ENCODE results near the gene SHKBP1.

SHKBP1 gene

DNA sequence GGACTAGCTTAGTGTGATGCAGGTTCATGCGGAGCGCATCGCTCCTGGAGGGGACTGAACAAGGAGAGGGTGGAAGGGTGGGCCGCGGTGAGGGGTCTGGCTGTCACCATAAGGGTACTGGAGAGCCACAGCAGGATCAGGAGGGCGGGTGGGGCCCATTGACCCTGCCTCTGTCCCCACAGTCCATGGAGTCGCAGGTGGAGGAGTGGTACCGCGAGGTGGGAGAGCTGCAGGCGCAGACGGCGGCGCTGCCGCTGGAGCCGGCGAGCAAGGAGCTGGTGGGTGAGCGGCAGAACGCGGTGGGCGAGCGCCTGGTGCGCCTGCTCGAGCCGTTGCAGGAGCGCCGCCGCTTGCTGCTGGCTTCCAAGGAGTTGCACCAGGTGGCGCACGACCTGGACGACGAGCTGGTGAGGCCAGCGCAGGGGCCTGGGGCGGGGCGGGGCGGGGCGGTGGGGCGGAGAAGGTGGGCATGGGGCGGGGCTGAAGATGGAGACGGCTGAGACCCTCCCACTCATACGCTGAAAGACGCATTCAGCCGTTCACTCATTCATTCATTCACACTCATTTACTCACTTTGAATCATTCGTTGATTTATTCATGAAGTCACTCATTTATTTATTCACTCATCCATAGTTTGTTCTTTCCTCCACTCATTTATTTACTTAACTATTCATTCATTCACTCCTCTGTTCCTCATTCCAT is 27.5 kb upstream of the SHKBP1 start (continued):
- TF ChIP-seq ZNF280D (tag by site-specific recombination; IDR thresholded peaks at IDR 0.05) (no peak), ZBTB7A (tag by site-specific recombination; IDR thresholded peaks at IDR 0.05; ENCODE audit: low read depth) (0 out of 2 replicates have a peak, but pooled peaks have one; percentile 53), HOXD13 (CRISPR knock-in tag; IDR thresholded peaks at IDR 0.05; ENCODE audit: borderline replicate concordance) (no peak), ZEB2 (tag by site-specific recombination; IDR thresholded peaks at IDR 0.05) (peak; percentile 32; the same call in 1 of the 2 replicates), ZSCAN30 (tag by site-specific recombination; IDR thresholded peaks at IDR 0.05) (no peak), ZNF639 (tag by site-specific recombination; IDR thresholded peaks at IDR 0.05) (no peak), ZNF350 (tag by site-specific recombination; IDR thresholded peaks at IDR 0.05) (no peak), ZNF768 (tag by site-specific recombination; IDR thresholded peaks at IDR 0.05) (no peak), ZBTB1 (tag by site-specific recombination; IDR thresholded peaks at IDR 0.05) (no peak), SP2 (tag by site-specific recombination; IDR thresholded peaks at IDR 0.05) (peak; percentile 67), ZNF76 (tag by site-specific recombination; IDR thresholded peaks at IDR 0.05; ENCODE audit: borderline replicate concordance, low read depth) (no peak), ZNF707 (tag by site-specific recombination; IDR thresholded peaks at IDR 0.05) (no peak), ZFP69B (tag by site-specific recombination; IDR thresholded peaks at IDR 0.05) (peak; percentile 76; the same call in 1 of the 2 replicates), ZNF555 (tag by site-specific recombination; conservative IDR thresholded peaks at IDR 0.05) (no peak), PRDM4 (tag by site-specific recombination; IDR thresholded peaks at IDR 0.05) (peak; percentile 55; the same call in 1 of the 2 replicates), ZNF791 (tag by site-specific recombination; IDR thresholded peaks at IDR 0.05) (0 out of 2 replicates have a peak, but pooled peaks have one; percentile 41), ZNF501 (tag by site-specific recombination; IDR thresholded peaks at IDR 0.05) (peak; percentile 72), ZNF274 (IDR thresholded peaks at IDR 0.05; ENCODE audit: low read length) (no peak), ZNF274 (tag by site-specific recombination; IDR thresholded peaks at IDR 0.05; ENCODE audit: borderline replicate concordance) (0 out of 2 replicates have a peak, but pooled peaks have one; percentile 15), ZNF626 (tag by site-specific recombination; IDR thresholded peaks at IDR 0.05) (no peak), ZNF48 (tag by site-specific recombination; IDR thresholded peaks at IDR 0.05) (no peak), GLI4 (tag by site-specific recombination; IDR thresholded peaks at IDR 0.05) (no peak), ZNF518A (tag by site-specific recombination; conservative IDR thresholded peaks at IDR 0.05; ENCODE audit: low read depth) (no peak), ZNF292 (tag by site-specific recombination; IDR thresholded peaks at IDR 0.05; ENCODE audit: borderline replicate concordance, low read depth) (no peak)
- TF ChIP-seq, protein P1, sequence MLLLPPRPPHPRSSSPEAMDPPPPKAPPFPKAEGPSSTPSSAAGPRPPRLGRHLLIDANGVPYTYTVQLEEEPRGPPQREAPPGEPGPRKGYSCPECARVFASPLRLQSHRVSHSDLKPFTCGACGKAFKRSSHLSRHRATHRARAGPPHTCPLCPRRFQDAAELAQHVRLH (tag by site-specific recombination; IDR thresholded peaks at IDR 0.05): no peak
- TF ChIP-seq, protein P2, sequence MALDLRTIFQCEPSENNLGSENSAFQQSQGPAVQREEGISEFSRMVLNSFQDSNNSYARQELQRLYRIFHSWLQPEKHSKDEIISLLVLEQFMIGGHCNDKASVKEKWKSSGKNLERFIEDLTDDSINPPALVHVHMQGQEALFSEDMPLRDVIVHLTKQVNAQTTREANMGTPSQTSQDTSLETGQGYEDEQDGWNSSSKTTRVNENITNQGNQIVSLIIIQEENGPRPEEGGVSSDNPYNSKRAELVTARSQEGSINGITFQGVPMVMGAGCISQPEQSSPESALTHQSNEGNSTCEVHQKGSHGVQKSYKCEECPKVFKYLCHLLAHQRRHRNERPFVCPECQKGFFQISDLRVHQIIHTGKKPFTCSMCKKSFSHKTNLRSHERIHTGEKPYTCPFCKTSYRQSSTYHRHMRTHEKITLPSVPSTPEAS (tag by site-specific recombination; IDR thresholded peaks at IDR 0.05): no peak
